ENCODE measurements around the gene VPS37B.

- TF ChIP-seq, protein P1, sequence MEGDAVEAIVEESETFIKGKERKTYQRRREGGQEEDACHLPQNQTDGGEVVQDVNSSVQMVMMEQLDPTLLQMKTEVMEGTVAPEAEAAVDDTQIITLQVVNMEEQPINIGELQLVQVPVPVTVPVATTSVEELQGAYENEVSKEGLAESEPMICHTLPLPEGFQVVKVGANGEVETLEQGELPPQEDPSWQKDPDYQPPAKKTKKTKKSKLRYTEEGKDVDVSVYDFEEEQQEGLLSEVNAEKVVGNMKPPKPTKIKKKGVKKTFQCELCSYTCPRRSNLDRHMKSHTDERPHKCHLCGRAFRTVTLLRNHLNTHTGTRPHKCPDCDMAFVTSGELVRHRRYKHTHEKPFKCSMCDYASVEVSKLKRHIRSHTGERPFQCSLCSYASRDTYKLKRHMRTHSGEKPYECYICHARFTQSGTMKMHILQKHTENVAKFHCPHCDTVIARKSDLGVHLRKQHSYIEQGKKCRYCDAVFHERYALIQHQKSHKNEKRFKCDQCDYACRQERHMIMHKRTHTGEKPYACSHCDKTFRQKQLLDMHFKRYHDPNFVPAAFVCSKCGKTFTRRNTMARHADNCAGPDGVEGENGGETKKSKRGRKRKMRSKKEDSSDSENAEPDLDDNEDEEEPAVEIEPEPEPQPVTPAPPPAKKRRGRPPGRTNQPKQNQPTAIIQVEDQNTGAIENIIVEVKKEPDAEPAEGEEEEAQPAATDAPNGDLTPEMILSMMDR (IDR thresholded peaks at IDR 0.05; ENCODE audit: insufficient read depth, low read length) = no peak
- TF ChIP-seq POLR2AphosphoS5 (IDR thresholded peaks at IDR 0.05; ENCODE audit: low read depth) = no peak
Measured at GRCh38 chr12:122921917-122922316, 26.0 kb upstream of the VPS37B start.
